Heart left ventricle (tissue), 16 donors: ENCODE data around the gene PLEKHA7. TPM values are rescaled to one million over a fixed set of nuclear protein-coding genes. Genes with fewer than 3 reads are reported as not detected.

Experiments used
- ATAC-seq, 4 donors: fragments of 200-7000 bp; cut with Tn5 transposase; one replicate each; pipeline ENCODE4 v1.9.1; 2020 to 2022; ENCODE audit warnings: moderate library complexity in 4 of 4, mild to moderate bottlenecking in 3 of 4, moderate number of reproducible peaks in 1 of 4
- DNase-seq, 5 donors: peaks; one replicate each; pipeline ENCODE4 v3.0.0-alpha.2; 2020
- H3K27ac ChIP-seq, 12 donors: fragments of 200-600 bp; sonication (generic) in 4 of 12; one replicate each; pipeline versions ENCODE4 v1.5.0 to v1.8.0; 2016 to 2022; ENCODE audit warnings: mild to moderate bottlenecking in 2 of 12
- H3K27me3 ChIP-seq, 9 donors: fragments of 200-600 bp; sonication (generic) in 2 of 9; one replicate each; pipeline versions ENCODE4 v1.5.1 to v1.8.0; 2016 to 2022; ENCODE audit warnings: mild to moderate bottlenecking in 3 of 9
- H3K36me3 ChIP-seq, 9 donors: fragments of 200-600 bp; sonication (generic) in 2 of 9; one replicate each; pipeline versions ENCODE4 v1.5.0 to v1.8.0; 2018 to 2022; ENCODE audit warnings: mild to moderate bottlenecking in 2 of 9
- H3K4me1 ChIP-seq, 12 donors: fragments of 200-600 bp; sonication (generic) in 4 of 12; one replicate each; pipeline versions ENCODE4 v1.5.0 to v1.8.0; 2016 to 2022; ENCODE audit warnings: mild to moderate bottlenecking in 3 of 12
- H3K4me3 ChIP-seq, 12 donors: fragments of 200-600 bp; sonication (generic) in 4 of 12; one replicate each; pipeline versions ENCODE4 v1.5.0 to v1.8.0; 2017 to 2022; ENCODE audit warnings: mild to moderate bottlenecking in 9 of 12, moderate library complexity in 4 of 12
- H3K9me3 ChIP-seq, 12 donors: fragments of 200-600 bp; sonication (generic) in 4 of 12; one replicate each; pipeline versions ENCODE4 v1.5.0 to v1.8.0; 2016 to 2022; ENCODE audit warnings: mild to moderate bottlenecking in 1 of 12
- CTCF ChIP-seq, 12 donors: fragments of 200-600 bp; sonication (generic) in 4 of 12; IDR thresholded peaks; one replicate each; pipeline versions ENCODE4 v1.5.0 to v1.8.0; 2018 to 2022; ENCODE audit warnings: antibody characterized with exemption in 12 of 12, mild to moderate bottlenecking in 5 of 12
- POLR2A ChIP-seq, 2 donors: fragments of 450-650 bp; IDR thresholded peaks; one replicate each; pipeline ENCODE4 v1.6.1; 2017; ENCODE audit warnings: antibody characterized with exemption in 2 of 2, mild to moderate bottlenecking in 2 of 2, moderate library complexity in 2 of 2
- WGBS, 4 donors: extraction: QIAGEN DNeasy Blood & Tissue Kit in 2 of 4; methylation state at CpG; one replicate each; pipeline versions ENCODE4 v1.1.5 to v1.1.7; 2013 to 2018; 5-methylcytosine and 5-hydroxymethylcytosine counted together
- intact Hi-C, 10 donors: fragments of 100-400 bp; cut with DNase I; formaldehyde crosslinking; loops; one replicate each; pipeline versions ENCODE4 v1.11.1 to v1.14.2; 2022
- polyA plus RNA-seq, 2 donors: library from polyadenylated mRNA; stranded (reverse); fragments of 200-250 nt; gene quantifications; one replicate each; pipeline ENCODE4 v1.2.3, GENCODE V29; 2013
- total RNA-seq, 9 donors: library from RNA; depleted of rRNA in 2 of 9; stranded (reverse); fragments of >200 nt in 2 of 9; fragmentation: NEBNext Ultra II Directional in 3 of 9; extraction: Animal tissue kit (Norgen Biotek cat#: 25700) in 3 of 9; gene quantifications; one replicate each; pipeline versions ENCODE4 v1.1.0 to v1.2.4, GENCODE V29; 2016 to 2023
- donor health status: ischemic (EF 13 %, LVEDD 7.1; RV severe dilation, severe dysfunction).
- donor health status: healthy with polysubstance abuse.
- donor health status: DM: no; HTN: yes; CAD: no.
- donor health status: DM: no; HTN: no; CAD: no.
- donor health status: ischemic (EF 25% LVEDD 6.9; RV normal size, moderate dysfunction).
- donor health status: ischemic (EF 25% LVEDD 5.7; RV mildly dilated, moderate dysfunction).
- donor health status: healthy.
- donor health status: DM: yes; HTN: yes; CAD: no.
- donor health status: ischemic (EF 35%, LVEDD 5.7; RV mildly dilated, moderate dysfunction).
- donor health status: nonischemic (EF 11% LVEDD 7.7; RV severe dilation, severe dysfunction).
- donor health status: DM: yes; HTN: yes; CAD: no.
- donor health status: PGD.
- donor health status: ischemic (EF 29% LVEDD 5.4; RV normal size, mild dysfunction).
- donor health status: nonischemic (EF 23%, LVEDD 6.1; RV moderate dilation, normal function).

Gene PLEKHA7
- total and polyA plus RNA-seq, 11 donors = 13.1 to 57.5 (median 23.5) TPM

- Histone ChIP-seq H3K27me3 (no peaks in the 10 kb centered on the region), H3K4me3 (no peak overlapping the region), H3K36me3 (no peaks in the 10 kb centered on the region), H3K27ac (no peak overlapping the region), H3K9me3 (no peaks in the 10 kb centered on the region), H3K4me1 (peaks cover 0 to 10% (median 0%) of the 10 kb centered on the region in 12 donors)
- TF ChIP-seq POLR2A (IDR thresholded peaks at IDR 0.05) (no peak), CTCF (IDR thresholded peaks at IDR 0.05) (no peak)
- 84 to 89% (median 85%) methylated on average over 12 of the region's 12 CpGs for WGBS, 4 donors
- intact Hi-C loops = no loop called here
- ATAC-seq (no peak), DNase-seq (no peak)
Measured at GRCh38 chr11:16771350-16772140, 242.7 kb downstream of the PLEKHA7 start.

DNA sequence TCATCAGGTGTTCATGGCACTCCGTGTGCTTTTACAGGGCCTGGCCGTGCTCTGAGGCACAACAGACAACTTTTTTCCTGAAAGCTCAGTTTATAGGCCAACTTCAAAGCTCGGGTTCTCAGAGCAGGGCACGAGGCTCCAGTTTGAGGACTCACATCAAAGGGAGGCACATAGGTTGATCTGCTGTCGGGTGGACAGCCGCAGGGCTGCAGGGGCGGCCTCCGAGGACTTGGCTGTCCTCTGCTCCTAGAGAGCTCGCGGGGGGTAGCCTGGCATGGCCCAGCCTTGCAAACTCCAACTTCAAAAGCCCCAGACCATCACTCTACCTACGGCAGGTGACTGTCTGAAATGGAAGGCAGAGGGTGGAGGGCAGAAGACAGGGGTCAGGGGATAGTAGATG, 244.2 kb downstream of the PLEKHA7 start:
- no peak for DNase-seq
- no peak for ATAC-seq
- TF ChIP-seq CTCF (IDR thresholded peaks at IDR 0.05) = no peak
- no peak for TF ChIP-seq POLR2A (IDR thresholded peaks at IDR 0.05)
- H3K4me1 ChIP-seq = peaks cover 0 to 1% (median 0%) of the 10 kb centered on the region in 12 donors
- H3K9me3 ChIP-seq = no peaks in the 10 kb centered on the region
- H3K4me3 ChIP-seq = no peak overlapping the region
- WGBS, 4 donors = 79 to 89% (median 86%) methylated on average over 11 of the region's 11 CpGs
- no peak overlapping the region for H3K27ac ChIP-seq
- H3K36me3 ChIP-seq = no peaks in the 10 kb centered on the region
- intact Hi-C loops = no loop called here
- no peaks in the 10 kb centered on the region for H3K27me3 ChIP-seq

GRCh38 chr11:16769386-16769785, 244.8 kb downstream of the PLEKHA7 start:
- DNase-seq (no peak), ATAC-seq (no peak)
- Histone ChIP-seq H3K36me3 (no peaks in the 10 kb centered on the region), H3K9me3 (no peaks in the 10 kb centered on the region), H3K27ac (no peak overlapping the region), H3K27me3 (no peaks in the 10 kb centered on the region), H3K4me3 (no peak overlapping the region), H3K4me1 (no peaks in the 10 kb centered on the region)
- TF ChIP-seq POLR2A (IDR thresholded peaks at IDR 0.05) (no peak), CTCF (IDR thresholded peaks at IDR 0.05) (no peak)
- intact Hi-C loops = no loop called here
- 88 to 94% (median 92%) methylated on average over 4 of the region's 4 CpGs for WGBS, 4 donors

- TF ChIP-seq POLR2A (IDR thresholded peaks at IDR 0.05) (no peak), CTCF (IDR thresholded peaks at IDR 0.05) (no peak)
- no peaks in the 10 kb centered on the region for H3K27me3 ChIP-seq
- H3K4me1 ChIP-seq = no peaks in the 10 kb centered on the region
- intact Hi-C loops = no loop called here
- H3K36me3 ChIP-seq = no peaks in the 10 kb centered on the region
- WGBS, 4 donors = 86 to 94% (median 89%) methylated on average over 4 of the region's 4 CpGs
- H3K27ac ChIP-seq = no peak overlapping the region
- ATAC-seq (no peak), DNase-seq (no peak)
- H3K4me3 ChIP-seq = no peak overlapping the region
- no peaks in the 10 kb centered on the region for H3K9me3 ChIP-seq
Measured at GRCh38 chr11:16767957-16768356, 246.3 kb downstream of the PLEKHA7 start.
